HEK293 (cell line): ENCODE results near the gene CSNK1E.
A peak's percentile ranks its signal among the peaks of the same experiment; 100 is the strongest.

Source experiments
- GLIS2 ChIP-seq: fragments of 450-650 bp; formaldehyde crosslinking; IDR thresholded peaks from 2 replicates; pipeline ENCODE4 v1.5.1; 2016; ENCODE audit warnings: missing biosample characterization, missing genetic modification characterization
- IKZF3 ChIP-seq: fragments of 450-650 bp; IDR thresholded peaks from 2 replicates; pipeline ENCODE4 v1.5.0; 2018; ENCODE audit warnings: missing biosample characterization, mild to moderate bottlenecking, missing genetic modification characterization, moderate library complexity
- INSM2 ChIP-seq: fragments of 450-650 bp; formaldehyde crosslinking; IDR thresholded peaks from 2 replicates; pipeline ENCODE4 v1.5.1; 2016; ENCODE audit warnings: missing biosample characterization, missing genetic modification characterization
- SP3 ChIP-seq: fragments of 450-650 bp; formaldehyde crosslinking; IDR thresholded peaks from 2 replicates; pipeline ENCODE4 v1.5.1; 2016; ENCODE audit warnings: missing biosample characterization, missing genetic modification characterization
- YY2 ChIP-seq: fragments of 450-650 bp; formaldehyde crosslinking; IDR thresholded peaks from 2 replicates; pipeline ENCODE4 v1.5.1; 2016; ENCODE audit warnings: missing biosample characterization, missing genetic modification characterization
- ZNF10 ChIP-seq: fragments of 450-650 bp; formaldehyde crosslinking; IDR thresholded peaks from 2 replicates; pipeline ENCODE4 v1.5.1; 2017; ENCODE audit warnings: missing biosample characterization, missing genetic modification characterization
- ZNF121 ChIP-seq: fragments of 450-650 bp; formaldehyde crosslinking; IDR thresholded peaks from 2 replicates; pipeline ENCODE4 v1.5.1; 2016; ENCODE audit warnings: missing biosample characterization, missing genetic modification characterization
- ZNF138 ChIP-seq: fragments of 450-650 bp; formaldehyde crosslinking; IDR thresholded peaks from 2 replicates; pipeline ENCODE4 v1.5.1; 2016; ENCODE audit warnings: missing biosample characterization, missing genetic modification characterization, borderline replicate concordance
- ZNF140 ChIP-seq: fragments of 450-650 bp; formaldehyde crosslinking; IDR thresholded peaks from 2 replicates; pipeline ENCODE4 v1.5.1; 2016; ENCODE audit warnings: missing biosample characterization, missing genetic modification characterization
- ZNF16 ChIP-seq: fragments of 450-650 bp; formaldehyde crosslinking; IDR thresholded peaks from 2 replicates; pipeline ENCODE4 v1.5.1; 2016; ENCODE audit warnings: low read depth, missing biosample characterization, missing genetic modification characterization
- ZNF23 ChIP-seq: fragments of 450-650 bp; formaldehyde crosslinking; IDR thresholded peaks from 2 replicates; pipeline ENCODE4 v1.5.1; 2016; ENCODE audit warnings: missing biosample characterization, missing genetic modification characterization, borderline replicate concordance
- ZNF350 ChIP-seq: fragments of 450-650 bp; formaldehyde crosslinking; IDR thresholded peaks from 2 replicates; pipeline ENCODE4 v1.5.0; 2017; ENCODE audit warnings: missing biosample characterization, mild to moderate bottlenecking, missing genetic modification characterization
- ZNF354C ChIP-seq: fragments of 450-650 bp; formaldehyde crosslinking; IDR thresholded peaks from 2 replicates; pipeline ENCODE4 v1.5.1; 2016; ENCODE audit warnings: missing biosample characterization, missing genetic modification characterization, low read depth, borderline replicate concordance
- ZNF391 ChIP-seq: fragments of 450-650 bp; formaldehyde crosslinking; IDR thresholded peaks from 2 replicates; pipeline ENCODE4 v1.5.1; 2016; ENCODE audit warnings: low read depth, missing biosample characterization, missing genetic modification characterization, borderline replicate concordance
- ZNF449 ChIP-seq: fragments of 450-650 bp; formaldehyde crosslinking; IDR thresholded peaks from 2 replicates; pipeline ENCODE4 v1.5.1; 2017; ENCODE audit warnings: missing biosample characterization, mild to moderate bottlenecking, missing genetic modification characterization, moderate library complexity
- ZNF48 ChIP-seq: fragments of 450-650 bp; formaldehyde crosslinking; IDR thresholded peaks from 2 replicates; pipeline ENCODE4 v1.5.1; 2016; ENCODE audit warnings: missing biosample characterization, missing genetic modification characterization
- ZNF549 ChIP-seq: fragments of 450-650 bp; IDR thresholded peaks from 2 replicates; pipeline ENCODE4 v1.5.1; 2018; ENCODE audit warnings: missing biosample characterization, missing genetic modification characterization, mild to moderate bottlenecking, inconsistent platforms, moderate library complexity
- ZNF555 ChIP-seq: fragments of 450-650 bp; formaldehyde crosslinking; conservative IDR thresholded peaks from 2 replicates; pipeline ENCODE4 v1.5.1; 2017; ENCODE audit warnings: missing biosample characterization, mild to moderate bottlenecking, missing genetic modification characterization, inconsistent platforms
- ZNF560 ChIP-seq: fragments of 450-650 bp; formaldehyde crosslinking; IDR thresholded peaks from 2 replicates; pipeline ENCODE4 v1.5.1; 2017; ENCODE audit warnings: missing biosample characterization, missing genetic modification characterization, borderline replicate concordance
- ZNF704 ChIP-seq: fragments of 450-650 bp; formaldehyde crosslinking; IDR thresholded peaks from 2 replicates; pipeline ENCODE4 v1.5.1; 2016; ENCODE audit warnings: missing biosample characterization, missing genetic modification characterization
- ZNF707 ChIP-seq: fragments of 450-650 bp; formaldehyde crosslinking; IDR thresholded peaks from 2 replicates; pipeline ENCODE4 v1.5.1; 2016; ENCODE audit warnings: missing biosample characterization, missing genetic modification characterization
- ZNF768 ChIP-seq: fragments of 450-650 bp; formaldehyde crosslinking; IDR thresholded peaks from 2 replicates; pipeline ENCODE4 v1.5.1; 2018; ENCODE audit warnings: missing biosample characterization, mild to moderate bottlenecking, missing genetic modification characterization
- ZNF792 ChIP-seq: fragments of 450-650 bp; formaldehyde crosslinking; IDR thresholded peaks from 2 replicates; pipeline ENCODE4 v1.5.1; 2016; ENCODE audit warnings: missing biosample characterization, missing genetic modification characterization
- ZNF837 ChIP-seq: fragments of 450-650 bp; formaldehyde crosslinking; IDR thresholded peaks from 2 replicates; pipeline ENCODE4 v1.5.1; 2016; ENCODE audit warnings: missing biosample characterization, missing genetic modification characterization
- ZSCAN16 ChIP-seq: fragments of 450-650 bp; formaldehyde crosslinking; IDR thresholded peaks from 2 replicates; pipeline ENCODE4 v1.5.1; 2016; ENCODE audit warnings: missing biosample characterization, missing genetic modification characterization
- ZSCAN4 ChIP-seq: fragments of 450-650 bp; formaldehyde crosslinking; IDR thresholded peaks from 2 replicates; pipeline ENCODE4 v1.5.1; 2017; ENCODE audit warnings: missing biosample characterization, missing genetic modification characterization
- TF ChIP-seq, protein P1 (sequence below): fragments of 450-650 bp; formaldehyde crosslinking; IDR thresholded peaks from 2 replicates; pipeline ENCODE4 v1.5.1; 2016; ENCODE audit warnings: missing biosample characterization, missing genetic modification characterization
- TF ChIP-seq, protein P2 (sequence below): fragments of 450-650 bp; formaldehyde crosslinking; IDR thresholded peaks from 2 replicates; pipeline ENCODE4 v1.5.1; 2016; ENCODE audit warnings: missing biosample characterization, missing genetic modification characterization
- TF ChIP-seq, protein P3 (sequence below): fragments of 450-650 bp; formaldehyde crosslinking; IDR thresholded peaks from 2 replicates; pipeline ENCODE4 v1.5.1; 2016; ENCODE audit warnings: missing biosample characterization, missing genetic modification characterization

Gene CSNK1E

GRCh38 chr22:38317995-38318715 is 922 bp upstream of the CSNK1E start (continued):
- TF ChIP-seq, protein P1, sequence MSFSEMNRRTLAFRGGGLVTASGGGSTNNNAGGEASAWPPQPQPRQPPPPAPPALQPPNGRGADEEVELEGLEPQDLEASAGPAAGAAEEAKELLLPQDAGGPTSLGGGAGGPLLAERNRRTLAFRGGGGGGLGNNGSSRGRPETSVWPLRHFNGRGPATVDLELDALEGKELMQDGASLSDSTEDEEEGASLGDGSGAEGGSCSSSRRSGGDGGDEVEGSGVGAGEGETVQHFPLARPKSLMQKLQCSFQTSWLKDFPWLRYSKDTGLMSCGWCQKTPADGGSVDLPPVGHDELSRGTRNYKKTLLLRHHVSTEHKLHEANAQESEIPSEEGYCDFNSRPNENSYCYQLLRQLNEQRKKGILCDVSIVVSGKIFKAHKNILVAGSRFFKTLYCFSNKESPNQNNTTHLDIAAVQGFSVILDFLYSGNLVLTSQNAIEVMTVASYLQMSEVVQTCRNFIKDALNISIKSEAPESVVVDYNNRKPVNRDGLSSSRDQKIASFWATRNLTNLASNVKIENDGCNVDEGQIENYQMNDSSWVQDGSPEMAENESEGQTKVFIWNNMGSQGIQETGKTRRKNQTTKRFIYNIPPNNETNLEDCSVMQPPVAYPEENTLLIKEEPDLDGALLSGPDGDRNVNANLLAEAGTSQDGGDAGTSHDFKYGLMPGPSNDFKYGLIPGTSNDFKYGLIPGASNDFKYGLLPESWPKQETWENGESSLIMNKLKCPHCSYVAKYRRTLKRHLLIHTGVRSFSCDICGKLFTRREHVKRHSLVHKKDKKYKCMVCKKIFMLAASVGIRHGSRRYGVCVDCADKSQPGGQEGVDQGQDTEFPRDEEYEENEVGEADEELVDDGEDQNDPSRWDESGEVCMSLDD, result peak; percentile 14; the same call in 1 of the 2 replicates
- TF ChIP-seq ZNF16 (tag by site-specific recombination) (no peak), ZNF354C (no peak), ZNF140 (tag by site-specific recombination) (no peak), IKZF3 (peak; percentile 83), ZNF48 (tag by site-specific recombination) (no peak), ZNF704 (no peak), YY2 (tag by site-specific recombination) (no peak), ZNF23 (no peak), ZNF560 (no peak), ZNF391 (tag by site-specific recombination) (no peak), ZNF549 (tag by site-specific recombination) (no peak), ZNF10 (no peak), ZNF837 (tag by site-specific recombination) (no peak), ZNF350 (no peak), ZNF449 (tag by site-specific recombination) (peak; percentile 86), ZNF555 (tag by site-specific recombination) (no peak), ZNF768 (tag by site-specific recombination) (peak; percentile 95; the same call in 1 of the 2 replicates), ZSCAN4 (no peak), ZSCAN16 (no peak), SP3 (no peak; the same call in 1 of the 2 replicates), ZNF121 (no peak), ZNF792 (tag by site-specific recombination) (no peak), ZNF707 (tag by site-specific recombination) (no peak), INSM2 (tag by site-specific recombination) (peak; percentile 80), GLIS2 (tag by site-specific recombination) (no peak), ZNF138 (tag by site-specific recombination) (no peak)
- TF ChIP-seq, protein P2, sequence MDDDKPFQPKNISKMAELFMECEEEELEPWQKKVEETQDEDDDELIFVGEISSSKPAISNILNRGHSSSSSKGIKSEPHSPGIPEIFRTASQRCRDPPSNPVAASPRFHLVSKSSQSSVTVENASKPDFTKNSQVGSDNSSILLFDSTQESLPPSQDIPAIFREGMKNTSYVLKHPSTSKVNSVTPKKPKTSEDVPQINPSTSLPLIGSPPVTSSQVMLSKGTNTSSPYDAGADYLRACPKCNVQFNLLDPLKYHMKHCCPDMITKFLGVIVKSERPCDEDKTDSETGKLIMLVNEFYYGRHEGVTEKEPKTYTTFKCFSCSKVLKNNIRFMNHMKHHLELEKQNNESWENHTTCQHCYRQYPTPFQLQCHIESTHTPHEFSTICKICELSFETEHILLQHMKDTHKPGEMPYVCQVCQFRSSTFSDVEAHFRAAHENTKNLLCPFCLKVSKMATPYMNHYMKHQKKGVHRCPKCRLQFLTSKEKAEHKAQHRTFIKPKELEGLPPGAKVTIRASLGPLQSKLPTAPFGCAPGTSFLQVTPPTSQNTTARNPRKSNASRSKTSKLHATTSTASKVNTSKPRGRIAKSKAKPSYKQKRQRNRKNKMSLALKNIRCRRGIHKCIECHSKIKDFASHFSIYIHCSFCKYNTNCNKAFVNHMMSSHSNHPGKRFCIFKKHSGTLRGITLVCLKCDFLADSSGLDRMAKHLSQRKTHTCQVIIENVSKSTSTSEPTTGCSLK (tag by site-specific recombination), result no peak
- TF ChIP-seq, protein P3, sequence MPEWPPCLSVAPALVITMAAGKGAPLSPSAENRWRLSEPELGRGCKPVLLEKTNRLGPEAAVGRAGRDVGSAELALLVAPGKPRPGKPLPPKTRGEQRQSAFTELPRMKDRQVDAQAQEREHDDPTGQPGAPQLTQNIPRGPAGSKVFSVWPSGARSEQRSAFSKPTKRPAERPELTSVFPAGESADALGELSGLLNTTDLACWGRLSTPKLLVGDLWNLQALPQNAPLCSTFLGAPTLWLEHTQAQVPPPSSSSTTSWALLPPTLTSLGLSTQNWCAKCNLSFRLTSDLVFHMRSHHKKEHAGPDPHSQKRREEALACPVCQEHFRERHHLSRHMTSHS (tag by site-specific recombination), result no peak
